ENCODE results near the gene MRPL57. TPM values are rescaled to one million over a fixed set of nuclear protein-coding genes. Genes with fewer than 3 reads are reported as not detected.

Gene MRPL57
- total and polyA plus RNA-seq, 2 donors (not counting 1 experiment from before 2014, with no cell fraction given), result 7.8 to 12.1 TPM

GRCh38 chr13:21139374-21139773, 37.1 kb upstream of the MRPL57 start:
- Mint-ChIP-seq H3K27me3 (peaks cover 8% of the 10 kb centered on the region), H3K4me3 (peak overlapping the region; percentile 96), H3K27ac (peak overlapping the region; percentile 97), H3K9me3 (ENCODE audit: insufficient read depth) (no peaks in the 10 kb centered on the region), H3K4me1 (peaks cover 36% of the 10 kb centered on the region)
- Histone ChIP-seq H3K4me3 (ENCODE audit: control extremely low read depth in 1 of 5, extremely low read depth in 1 of 5, insufficient read depth in 1 of 5, low read depth in 2 of 5, low read length in 4 of 5) (peak overlapping the region; percentile 63 to 97 (median 95)), H4K20me1 (ENCODE audit: control insufficient read depth, insufficient read depth, low read length, poor library complexity, severe bottlenecking) (peaks cover 21% of the 10 kb centered on the region), H3K4me1 (ENCODE audit: control insufficient read depth in 2 of 2, insufficient read depth in 2 of 2, low read length in 2 of 2) (peaks cover 25 to 33% of the 10 kb centered on the region in 2 donors), H3K27me3 (replicated peaks in 1 of 4; ENCODE audit: control extremely low read depth in 1 of 4, control insufficient read depth in 3 of 4, insufficient read depth in 4 of 4, low read length in 3 of 4) (peaks cover 0 to 4% (median 2%) of the 10 kb centered on the region in 4 experiments), H3K9me3 (ENCODE audit: control extremely low read depth in 1 of 3, control insufficient read depth in 2 of 3, insufficient read depth in 1 of 3, low read length in 2 of 3) (no peaks in the 10 kb centered on the region), H3K79me2 (ENCODE audit: control insufficient read depth, insufficient read depth, low read length) (peaks cover 40% of the 10 kb centered on the region), H3K9ac (ENCODE audit: low read length) (peak overlapping the region; percentile 96), H3K27ac (ENCODE audit: low read length in 2 of 2) (peak overlapping the region; percentile 95 to 98), H3K36me3 (replicated peaks in 1 of 2; ENCODE audit: control extremely low read depth in 1 of 2, control insufficient read depth in 1 of 2, extremely low read depth in 1 of 2, insufficient read depth in 2 of 2, low read length in 1 of 2) (peaks cover 6 to 15% of the 10 kb centered on the region in 2 experiments), H3K4me2 (replicated peaks; ENCODE audit: low read depth, low read length, poor library complexity, severe bottlenecking) (peak overlapping the region; percentile 76), H2AFZ (ENCODE audit: insufficient read depth, low read depth, low read length, poor library complexity, severe bottlenecking) (peak overlapping the region; percentile 87)
- CTCF ChIA-PET, result interaction anchor here (1.2 kb wide), 1 partner anchor 37 kb away, joined by 3 read pairs; the partner anchor contains the start of genes MRPL57 and SKA3
- ATAC-seq (ENCODE audit: low read depth), result no peak
- POLR2A ChIA-PET, result no interaction called here
- intact Hi-C loops (cut with micrococcal nuclease), result loop anchor here (2.0 to 10.0 kb wide), 2 partner anchors 365 to 531 kb away; partner anchors contain the start of genes EEF1AKMT1 and FGF9
- TF ChIP-seq, protein P1, sequence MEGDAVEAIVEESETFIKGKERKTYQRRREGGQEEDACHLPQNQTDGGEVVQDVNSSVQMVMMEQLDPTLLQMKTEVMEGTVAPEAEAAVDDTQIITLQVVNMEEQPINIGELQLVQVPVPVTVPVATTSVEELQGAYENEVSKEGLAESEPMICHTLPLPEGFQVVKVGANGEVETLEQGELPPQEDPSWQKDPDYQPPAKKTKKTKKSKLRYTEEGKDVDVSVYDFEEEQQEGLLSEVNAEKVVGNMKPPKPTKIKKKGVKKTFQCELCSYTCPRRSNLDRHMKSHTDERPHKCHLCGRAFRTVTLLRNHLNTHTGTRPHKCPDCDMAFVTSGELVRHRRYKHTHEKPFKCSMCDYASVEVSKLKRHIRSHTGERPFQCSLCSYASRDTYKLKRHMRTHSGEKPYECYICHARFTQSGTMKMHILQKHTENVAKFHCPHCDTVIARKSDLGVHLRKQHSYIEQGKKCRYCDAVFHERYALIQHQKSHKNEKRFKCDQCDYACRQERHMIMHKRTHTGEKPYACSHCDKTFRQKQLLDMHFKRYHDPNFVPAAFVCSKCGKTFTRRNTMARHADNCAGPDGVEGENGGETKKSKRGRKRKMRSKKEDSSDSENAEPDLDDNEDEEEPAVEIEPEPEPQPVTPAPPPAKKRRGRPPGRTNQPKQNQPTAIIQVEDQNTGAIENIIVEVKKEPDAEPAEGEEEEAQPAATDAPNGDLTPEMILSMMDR (IDR thresholded peaks at IDR 0.05), result no peak
- TF ChIP-seq EZH2 (IDR thresholded peaks at IDR 0.05; ENCODE audit: borderline replicate concordance, insufficient read depth, low read depth, low read length, poor library complexity, severe bottlenecking), result no peak
- no peak for DNase-seq
- 94% methylated on average over 3 of the region's 12 CpGs for WGBS (ENCODE audit: insufficient coverage)

DNA sequence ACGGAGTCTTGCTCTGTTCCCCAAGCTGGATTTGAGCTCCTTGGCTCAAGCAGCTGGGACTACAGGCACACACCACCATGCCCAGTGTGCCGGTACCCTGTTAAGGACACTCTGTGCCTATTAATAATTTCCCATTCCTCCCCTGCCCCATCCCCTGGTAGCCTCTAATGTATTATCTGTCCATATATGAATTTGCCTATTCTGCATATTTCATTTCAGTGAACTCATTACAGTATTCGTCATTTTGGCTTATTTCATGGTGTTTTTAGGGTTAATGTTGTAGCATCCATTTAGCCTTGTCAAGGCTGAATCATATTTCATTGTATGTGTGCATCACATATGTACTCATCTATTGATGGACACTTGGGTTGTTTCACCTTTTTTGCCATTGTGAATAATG, 33.7 kb upstream of the MRPL57 start:
- ATAC-seq (ENCODE audit: low read depth) (no peak), DNase-seq (no peak)
- peaks cover 10 to 42% of the 10 kb centered on the region in 2 experiments for H3K36me3 ChIP-seq (replicated peaks in 1 of 2; ENCODE audit: control extremely low read depth in 1 of 2, control insufficient read depth in 1 of 2, extremely low read depth in 1 of 2, insufficient read depth in 2 of 2, low read length in 1 of 2)
- H3K9me3 ChIP-seq (ENCODE audit: control extremely low read depth in 1 of 3, control insufficient read depth in 2 of 3, insufficient read depth in 1 of 3, low read length in 2 of 3), result no peaks in the 10 kb centered on the region
- H4K20me1 ChIP-seq (ENCODE audit: control insufficient read depth, insufficient read depth, low read length, poor library complexity, severe bottlenecking), result peaks cover 46% of the 10 kb centered on the region
- no peak overlapping the region for H3K9ac ChIP-seq (ENCODE audit: low read length)
- no peak for TF ChIP-seq EZH2 (IDR thresholded peaks at IDR 0.05; ENCODE audit: borderline replicate concordance, insufficient read depth, low read depth, low read length, poor library complexity, severe bottlenecking)
- TF ChIP-seq, protein P1 (IDR thresholded peaks at IDR 0.05), result no peak
- peak overlapping the region; percentile 76 for H3K4me3 Mint-ChIP-seq
- intact Hi-C loops (cut with micrococcal nuclease), result no loop called here
- H3K79me2 ChIP-seq (ENCODE audit: control insufficient read depth, insufficient read depth, low read length), result peaks cover 55% of the 10 kb centered on the region
- H3K9me3 Mint-ChIP-seq (ENCODE audit: insufficient read depth), result no peaks in the 10 kb centered on the region
- H3K4me1 ChIP-seq (ENCODE audit: control insufficient read depth in 2 of 2, insufficient read depth in 2 of 2, low read length in 2 of 2), result peaks cover 25 to 33% of the 10 kb centered on the region in 2 donors
- POLR2A ChIA-PET, result interaction anchor here (0.6 kb wide), 1 partner anchor 216 kb away, joined by 4 read pairs; no protein-coding TSS in a partner anchor
- no peak overlapping the region for H3K27ac Mint-ChIP-seq
- WGBS (ENCODE audit: insufficient coverage), result 100% methylated on average over 1 of the region's 3 CpGs
- H3K27me3 Mint-ChIP-seq, result no peaks in the 10 kb centered on the region
- no peak overlapping the region for H3K27ac ChIP-seq (ENCODE audit: low read length in 2 of 2)
- CTCF ChIA-PET, result no interaction called here
- no peak overlapping the region for H3K4me3 ChIP-seq (ENCODE audit: control extremely low read depth in 1 of 5, extremely low read depth in 1 of 5, insufficient read depth in 1 of 5, low read depth in 2 of 5, low read length in 4 of 5)
- H3K4me2 ChIP-seq (replicated peaks; ENCODE audit: low read depth, low read length, poor library complexity, severe bottlenecking), result peak overlapping the region; percentile 13
- no peak overlapping the region for H2AFZ ChIP-seq (ENCODE audit: insufficient read depth, low read depth, low read length, poor library complexity, severe bottlenecking)
- H3K4me1 Mint-ChIP-seq, result peaks cover 39% of the 10 kb centered on the region
- H3K27me3 ChIP-seq (replicated peaks in 1 of 4; ENCODE audit: control extremely low read depth in 1 of 4, control insufficient read depth in 3 of 4, insufficient read depth in 4 of 4, low read length in 3 of 4), result peaks cover 0 to under 1% (median 0%) of the 10 kb centered on the region in 4 experiments

All from B cell (primary cell).